HL-60/S4 (cell line): ENCODE results near the gene TRIML2.

Source experiments
- in situ Hi-C: fragments of 300-500 bp; cut with MboI; formaldehyde crosslinking; loops from 2 replicates; pipeline ENCODE4 v1.14.3; 2022; ENCODE audit warnings: low sequenced_read_pairs

TRIML2 gene, protein sequence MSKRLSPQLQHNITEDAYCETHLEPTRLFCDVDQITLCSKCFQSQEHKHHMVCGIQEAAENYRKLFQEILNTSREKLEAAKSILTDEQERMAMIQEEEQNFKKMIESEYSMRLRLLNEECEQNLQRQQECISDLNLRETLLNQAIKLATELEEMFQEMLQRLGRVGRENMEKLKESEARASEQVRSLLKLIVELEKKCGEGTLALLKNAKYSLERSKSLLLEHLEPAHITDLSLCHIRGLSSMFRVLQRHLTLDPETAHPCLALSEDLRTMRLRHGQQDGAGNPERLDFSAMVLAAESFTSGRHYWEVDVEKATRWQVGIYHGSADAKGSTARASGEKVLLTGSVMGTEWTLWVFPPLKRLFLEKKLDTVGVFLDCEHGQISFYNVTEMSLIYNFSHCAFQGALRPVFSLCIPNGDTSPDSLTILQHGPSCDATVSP

DNA sequence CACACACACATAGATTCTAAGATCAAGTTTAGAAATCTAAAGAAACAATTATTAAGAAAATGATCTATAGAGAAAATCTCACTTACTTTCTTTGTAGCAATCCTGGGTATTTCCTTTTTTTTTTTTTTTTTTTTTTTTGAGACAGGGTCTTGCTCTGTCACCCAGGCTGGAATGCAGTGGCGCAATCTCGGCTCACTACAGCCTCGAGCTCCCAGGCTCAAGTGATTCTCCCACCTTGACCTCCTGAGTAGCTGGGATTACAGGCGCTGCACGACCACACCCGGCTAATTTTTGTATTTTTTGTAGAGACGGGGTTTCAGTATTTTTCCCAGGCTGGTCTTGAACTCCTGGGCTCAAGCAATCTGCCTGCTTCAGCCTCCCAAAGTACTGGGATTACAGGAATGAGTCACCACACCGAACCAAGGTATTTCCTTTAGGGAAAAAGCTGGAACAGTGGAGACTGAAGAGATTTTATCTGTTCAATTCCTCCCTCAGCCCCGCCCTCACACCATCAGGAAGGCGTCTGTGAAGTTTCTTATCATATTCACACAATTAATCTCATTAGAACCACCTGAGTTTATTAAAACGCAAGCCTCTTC, at the start of gene TRIML2:
TSS of gene TRIML2 (minus strand) at position 447 of the 599 bp plus-strand sequence. CDS start 4,235 bp downstream, outside the sequence.
- in situ Hi-C loops, result no loop called here

DNA sequence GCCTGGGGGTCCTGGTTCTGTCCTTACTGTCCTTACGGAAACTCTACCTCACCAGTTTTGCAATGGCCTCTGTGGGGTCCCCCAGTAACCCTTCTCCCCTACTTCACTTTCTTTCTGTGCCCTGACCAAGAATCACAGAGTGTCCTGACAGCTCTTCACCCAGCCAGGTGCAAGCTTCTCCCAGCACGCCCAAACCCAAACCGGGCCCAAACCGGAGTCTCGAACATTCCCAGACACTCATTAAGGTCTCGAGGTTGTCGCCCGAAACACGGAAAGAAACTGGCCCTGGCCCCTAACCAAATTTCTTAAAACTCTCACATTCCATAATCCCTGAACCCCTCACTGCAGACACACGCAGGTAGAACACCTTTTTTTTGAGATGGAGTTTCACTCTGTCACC, 48.9 kb upstream of the TRIML2 start:
- in situ Hi-C loops, result no loop called here

DNA sequence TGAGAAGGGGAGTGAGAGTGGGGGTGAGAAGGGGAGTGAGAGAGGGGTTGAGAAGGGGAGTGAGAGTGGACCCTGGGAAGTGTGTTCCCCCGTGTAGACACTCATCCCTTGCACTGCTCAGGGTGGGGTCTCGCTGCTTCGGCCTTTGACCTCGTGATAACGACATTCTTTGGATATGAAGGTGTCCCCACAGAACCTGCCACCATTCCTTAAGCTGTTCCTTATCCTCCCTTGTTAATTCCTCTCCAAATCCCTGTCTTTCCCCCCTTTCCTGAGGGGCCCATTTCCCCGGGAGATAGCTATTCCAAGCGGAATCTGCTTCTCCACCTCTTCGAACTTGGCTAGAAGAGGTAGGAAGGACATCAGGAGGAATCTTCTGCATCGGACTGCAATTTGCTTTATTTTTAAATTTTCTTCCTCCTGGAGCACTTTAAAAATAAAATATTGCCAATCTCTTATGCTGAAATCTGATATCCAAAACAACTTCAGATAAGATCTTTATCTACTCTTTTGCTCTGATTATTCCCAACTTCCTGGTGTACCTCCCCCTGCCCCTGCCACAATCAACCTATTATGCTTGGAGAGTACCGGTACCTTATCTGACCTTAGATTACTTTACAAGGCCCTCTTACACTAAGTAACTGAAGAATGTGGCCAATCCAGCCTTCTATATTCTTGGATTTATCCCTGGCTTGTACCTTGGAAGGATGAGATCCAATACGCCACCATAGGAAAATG, 45.4 kb upstream of the TRIML2 start:
- in situ Hi-C loops, result no loop called here

DNA sequence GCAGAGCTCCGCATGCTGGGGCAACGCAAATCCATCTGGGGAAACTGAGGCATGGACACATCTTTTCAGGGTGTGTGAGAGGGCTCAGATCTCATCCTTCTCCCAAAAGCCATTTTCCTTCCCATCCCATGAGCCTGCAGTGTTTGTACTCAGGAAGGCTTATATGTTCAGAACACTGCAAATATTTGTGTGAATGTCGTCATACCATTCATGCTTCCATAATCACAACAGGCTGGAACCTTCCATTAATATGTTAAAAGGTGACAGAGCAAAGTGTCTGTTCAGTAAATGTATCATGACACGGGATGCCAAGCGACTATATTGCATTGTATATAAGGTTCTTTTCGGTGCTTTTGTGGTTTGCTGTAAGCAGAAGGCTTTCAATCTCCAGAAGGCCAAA, 38.4 kb upstream of the TRIML2 start:
- in situ Hi-C loops, result no loop called here

DNA sequence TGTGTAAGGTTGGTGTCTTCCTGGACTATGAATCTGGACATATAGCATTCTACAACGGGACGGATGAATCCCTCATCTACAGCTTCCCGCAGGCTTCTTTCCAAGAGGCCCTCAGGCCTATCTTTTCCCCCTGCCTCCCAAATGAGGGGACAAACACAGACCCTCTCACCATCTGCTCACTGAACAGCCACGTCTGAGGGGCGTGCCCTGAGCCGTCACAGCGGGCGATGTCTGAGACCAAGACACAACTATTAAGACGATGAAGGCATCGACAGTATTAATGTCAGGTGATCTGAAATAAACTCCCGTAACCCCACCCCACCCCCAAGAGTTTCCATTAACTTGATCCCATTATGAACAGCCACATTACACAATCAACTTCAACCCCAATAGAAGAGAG, 37.8 kb upstream of the TRIML2 start:
- in situ Hi-C loops, result no loop called here

DNA sequence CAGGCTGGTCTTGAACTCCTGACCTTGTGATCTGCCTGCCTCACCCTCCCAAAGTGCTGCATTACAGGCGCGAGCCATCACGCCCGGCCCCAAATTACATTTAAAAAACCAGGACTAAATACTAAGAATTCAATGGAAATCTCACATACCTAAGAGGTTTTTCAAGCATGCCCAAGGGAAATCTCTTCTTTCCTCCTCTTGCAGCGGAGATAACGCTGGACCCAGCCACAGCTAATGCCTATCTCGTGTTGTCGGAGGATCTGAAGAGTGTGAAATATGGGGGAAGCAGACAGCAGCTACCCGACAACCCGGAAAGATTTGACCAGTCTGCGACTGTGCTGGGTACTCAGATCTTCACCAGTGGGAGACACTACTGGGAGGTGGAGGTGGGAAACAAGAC, 37.2 kb upstream of the TRIML2 start:
- in situ Hi-C loops, result no loop called here

DNA sequence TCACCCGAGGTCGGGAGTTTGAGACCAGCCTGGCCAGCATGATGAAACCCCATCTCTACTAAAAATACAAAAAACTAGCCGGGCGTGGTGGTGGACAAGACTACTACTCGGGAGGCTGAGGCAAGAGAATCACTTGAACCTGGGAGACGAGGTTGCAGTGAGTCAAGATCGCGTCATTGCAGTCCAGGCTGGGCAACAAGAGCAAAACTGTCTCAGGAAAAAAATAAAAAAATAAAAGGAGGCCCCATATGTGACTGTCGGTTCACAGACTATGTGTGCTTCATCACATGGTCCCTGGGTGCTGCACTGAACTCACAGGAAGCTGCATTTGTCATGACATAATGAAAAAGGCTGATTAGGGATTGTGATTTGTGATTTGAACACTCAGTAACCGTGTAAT, 36.2 kb upstream of the TRIML2 start:
- in situ Hi-C loops, result no loop called here

DNA sequence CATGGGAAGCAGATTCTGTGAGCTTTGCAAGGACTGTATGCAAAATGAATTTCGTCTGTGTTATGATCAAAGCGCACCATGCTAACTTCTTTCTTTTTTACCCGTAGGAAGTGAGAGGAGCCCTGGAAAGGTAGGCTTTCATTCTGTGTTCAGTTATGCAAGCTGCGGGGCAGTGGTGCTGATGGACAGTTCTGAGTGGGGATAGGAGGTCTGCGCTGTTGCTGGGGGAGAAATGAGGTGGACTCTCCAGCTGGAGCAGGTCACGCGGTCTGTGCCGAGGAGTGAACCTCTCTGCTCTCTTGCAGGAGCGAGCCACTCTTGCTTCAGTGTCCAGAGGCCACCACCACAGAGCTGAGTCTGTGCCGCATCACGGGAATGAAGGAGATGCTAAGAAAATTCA, 34.3 kb upstream of the TRIML2 start:
- in situ Hi-C loops, result no loop called here

DNA sequence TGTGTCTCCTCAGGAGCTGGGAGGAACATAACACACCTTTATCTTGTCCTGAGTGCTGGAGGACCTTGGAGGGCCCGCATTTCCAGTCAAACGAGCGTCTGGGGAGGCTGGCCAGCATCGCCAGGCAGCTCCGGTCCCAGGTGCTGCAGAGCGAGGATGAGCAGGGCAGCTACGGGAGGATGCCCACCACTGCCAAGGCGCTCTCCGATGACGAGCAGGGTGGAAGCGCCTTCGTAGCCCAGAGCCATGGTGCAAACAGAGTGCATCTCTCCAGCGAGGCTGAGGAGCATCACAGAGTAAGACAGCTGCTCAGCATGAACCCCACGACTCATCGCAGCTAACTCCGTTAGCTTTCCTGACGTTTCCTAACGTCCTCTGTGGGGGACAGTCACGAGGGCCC, 30.3 kb upstream of the TRIML2 start:
- in situ Hi-C loops, result no loop called here

DNA sequence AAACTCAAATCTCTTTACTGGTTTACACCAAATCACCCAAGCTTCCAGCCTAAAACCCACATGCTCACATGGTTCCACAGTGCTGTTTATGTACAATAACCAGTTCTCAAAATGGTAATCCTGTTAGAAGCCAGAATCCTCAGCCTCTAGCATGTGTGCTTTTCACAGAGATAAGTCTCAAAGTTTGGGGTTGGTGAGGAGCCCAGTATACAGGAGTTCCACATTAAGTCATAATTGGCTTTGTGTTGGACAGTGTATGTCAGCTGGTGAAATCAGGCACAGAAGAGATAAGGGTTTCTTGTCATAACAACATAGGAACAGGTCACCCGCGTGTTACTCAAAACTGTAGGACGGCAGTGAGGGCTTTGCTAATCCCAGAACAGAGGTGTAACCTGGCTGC, 29.7 kb upstream of the TRIML2 start, which contains the start of gene TRIML1:
TSS of gene TRIML1 (plus strand) at position 301 of the 400 bp plus-strand sequence. CDS start 118 bp downstream, outside the sequence.
- in situ Hi-C loops, result no loop called here

DNA sequence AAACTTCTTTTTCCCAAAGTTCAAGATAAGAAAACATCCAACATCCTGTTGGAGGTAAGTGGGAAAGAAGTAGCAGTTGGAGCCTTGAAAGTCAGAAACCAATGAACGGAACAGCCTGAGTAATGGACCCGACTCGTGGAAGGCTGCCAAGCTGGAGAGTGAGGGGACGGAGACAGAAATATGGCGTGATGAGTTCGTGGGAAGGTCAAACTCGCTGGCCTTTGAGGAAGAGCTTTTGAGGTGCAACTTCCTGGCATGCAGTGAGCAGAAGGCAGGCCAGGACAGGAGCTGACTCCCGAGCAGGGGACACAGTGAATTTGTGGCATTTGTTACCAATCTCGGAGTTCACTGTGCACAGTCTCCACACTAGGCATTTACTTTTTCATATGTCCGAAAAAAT, 28.8 kb upstream of the TRIML2 start:
- in situ Hi-C loops, result no loop called here

DNA sequence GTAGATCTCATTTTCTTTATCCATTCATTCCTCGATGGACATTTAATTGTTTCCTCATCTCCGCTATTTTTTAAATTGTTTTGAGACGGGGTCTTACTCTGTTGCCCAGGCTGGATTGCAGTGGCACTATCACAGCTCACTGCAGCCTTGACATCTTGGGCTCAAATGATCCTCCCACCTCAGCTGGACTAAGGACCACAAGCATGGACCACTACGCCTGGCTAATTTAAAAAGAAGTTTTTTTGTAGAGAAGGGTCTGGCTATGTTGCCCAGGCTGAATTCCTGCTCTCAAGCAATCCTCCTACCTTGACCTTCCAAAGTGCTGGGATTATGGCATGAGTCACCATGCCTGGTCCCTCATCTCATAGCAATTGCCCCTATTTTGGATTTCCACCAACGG, 22.8 kb upstream of the TRIML2 start:
- in situ Hi-C loops, result no loop called here

DNA sequence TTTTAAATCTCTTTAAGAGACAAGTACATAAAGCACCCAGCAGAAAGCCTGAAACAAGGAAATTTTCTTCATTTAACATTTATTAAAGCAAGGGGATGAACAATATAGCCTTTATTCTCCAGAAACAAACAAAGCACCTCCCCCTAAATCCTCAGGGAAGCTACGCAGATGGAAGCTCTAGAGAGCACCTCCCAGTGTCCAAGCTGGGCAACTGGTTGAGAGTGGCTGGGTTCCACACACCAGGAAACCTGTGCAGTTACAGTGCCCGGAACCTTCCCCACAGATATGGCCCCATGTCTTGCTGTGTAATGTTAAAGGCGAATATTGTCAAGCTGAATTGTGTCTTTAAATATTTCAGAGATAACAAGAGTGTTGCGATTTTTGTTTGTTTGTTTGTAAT, 21.0 kb upstream of the TRIML2 start:
- in situ Hi-C loops, result no loop called here

DNA sequence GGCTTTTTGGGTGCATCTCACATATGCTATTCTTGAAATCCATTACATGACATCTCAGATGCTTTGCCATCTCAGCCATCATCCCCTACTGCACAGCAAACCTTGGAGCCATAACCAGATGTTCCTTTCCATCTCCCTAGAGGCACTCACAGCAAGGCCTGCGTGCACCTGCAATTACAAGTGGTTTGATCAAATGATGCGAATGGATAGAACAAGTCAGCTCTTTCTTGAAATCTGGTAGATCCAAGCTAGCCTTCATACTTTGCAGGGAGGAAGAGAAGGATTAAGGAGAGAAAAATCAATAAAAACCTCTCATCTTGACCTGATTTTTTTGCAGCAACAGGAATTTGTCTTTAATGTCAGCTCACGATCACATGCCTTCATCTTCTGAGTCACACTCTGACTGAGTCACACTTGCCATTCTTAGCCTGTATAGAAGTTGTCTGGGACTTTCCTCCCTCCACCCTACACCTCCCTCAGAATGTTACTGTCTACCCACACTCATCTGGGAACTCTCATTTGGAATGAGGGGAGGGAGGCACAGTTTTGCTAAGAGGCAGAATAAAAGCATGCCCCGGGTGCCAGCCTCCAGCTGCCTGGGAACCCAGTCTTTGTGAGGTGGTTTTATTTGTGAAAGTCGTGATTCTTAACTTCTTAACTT, 17.9 kb upstream of the TRIML2 start:
- in situ Hi-C loops, result no loop called here

DNA sequence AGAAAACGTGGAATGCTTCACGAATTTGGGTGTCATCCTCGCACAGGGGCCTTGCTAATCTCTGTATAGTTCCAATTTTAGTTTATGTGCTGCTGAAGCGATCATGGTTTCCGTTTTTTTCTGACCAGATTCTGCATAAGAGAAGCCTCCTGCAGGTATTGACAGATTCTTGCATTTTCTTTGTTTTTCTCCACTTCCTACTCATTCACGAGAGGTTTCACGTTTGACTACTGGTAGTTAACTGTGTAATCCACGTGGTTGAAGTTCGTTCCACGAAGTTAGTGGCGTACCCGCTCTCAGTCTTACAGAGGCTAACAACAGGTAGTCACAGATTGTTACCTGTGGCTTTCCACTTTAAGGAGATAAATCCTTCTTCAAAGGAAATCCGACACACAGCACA, 12.1 kb upstream of the TRIML2 start:
- in situ Hi-C loops, result no loop called here

DNA sequence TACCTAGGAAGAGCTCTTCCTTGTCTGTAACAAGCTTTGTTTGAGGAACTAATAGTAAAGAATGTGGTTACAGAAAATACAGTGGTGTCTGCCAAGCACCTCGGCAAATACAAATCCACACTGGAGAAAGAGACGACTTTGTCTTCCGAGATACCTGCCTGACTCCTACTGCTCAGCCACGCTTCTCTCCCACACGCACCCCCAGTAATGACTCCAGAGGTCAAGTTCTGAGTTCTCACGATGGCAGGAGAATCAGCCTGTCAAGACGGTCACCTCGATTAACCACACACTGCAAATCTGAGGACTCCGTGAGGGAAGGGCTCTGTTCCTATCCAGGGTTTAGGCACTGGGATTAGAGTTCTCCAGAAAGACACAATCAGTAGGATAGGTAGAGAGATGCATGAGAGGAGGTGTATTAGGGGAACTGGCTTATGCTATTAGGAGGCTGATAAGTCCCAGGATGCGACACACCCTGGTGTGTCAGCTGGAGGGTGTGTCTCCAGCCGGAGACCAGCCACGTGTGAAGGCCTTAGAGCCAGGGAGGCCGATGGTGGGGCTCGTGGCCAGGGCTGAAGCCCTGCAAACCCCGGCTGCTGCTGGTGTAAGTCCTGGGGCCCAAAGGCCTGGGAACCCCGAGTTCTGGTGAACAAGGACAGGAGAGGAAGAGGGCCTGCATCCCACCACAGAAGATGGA, 8.4 kb upstream of the TRIML2 start:
- in situ Hi-C loops, result no loop called here

DNA sequence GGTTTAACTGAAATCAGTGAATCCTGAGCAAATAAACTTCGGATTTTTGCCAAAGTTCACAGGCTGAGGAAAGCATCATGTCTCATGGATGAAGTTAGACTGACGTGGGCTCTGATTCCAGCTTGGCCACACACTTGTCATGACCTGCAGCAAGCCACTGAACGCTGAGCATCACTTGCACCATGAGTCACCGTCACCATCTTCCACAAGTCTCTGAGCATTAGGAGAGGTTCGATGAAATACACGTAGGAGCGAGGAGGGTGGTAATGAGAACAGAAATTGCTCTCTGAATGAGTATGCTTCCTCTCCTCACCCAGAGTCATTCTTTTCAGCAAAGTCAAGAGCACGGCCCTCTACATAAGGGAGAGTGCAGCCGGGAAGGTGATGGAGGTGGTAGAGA, 3.8 kb upstream of the TRIML2 start:
- in situ Hi-C loops, result no loop called here

DNA sequence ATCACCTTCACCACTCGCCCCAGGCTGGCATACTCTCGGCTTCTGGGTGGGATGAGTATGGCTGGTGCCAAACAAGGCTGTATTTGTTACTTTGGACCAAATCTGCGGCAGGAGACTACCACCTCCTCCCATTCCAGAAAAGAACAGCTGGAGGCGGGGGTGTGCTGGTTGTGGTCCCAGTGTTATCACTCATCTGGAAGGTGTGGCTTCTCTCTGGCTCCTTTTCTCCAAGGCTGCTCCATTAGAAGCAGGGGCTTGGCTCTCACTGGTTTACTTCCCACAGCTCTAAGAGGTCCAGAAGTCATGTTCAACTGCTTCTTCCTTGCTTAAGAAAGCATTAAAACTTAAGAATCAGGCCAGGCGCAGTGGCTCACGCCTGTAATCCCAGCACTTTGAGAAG, 2.6 kb upstream of the TRIML2 start:
- in situ Hi-C loops, result no loop called here

DNA sequence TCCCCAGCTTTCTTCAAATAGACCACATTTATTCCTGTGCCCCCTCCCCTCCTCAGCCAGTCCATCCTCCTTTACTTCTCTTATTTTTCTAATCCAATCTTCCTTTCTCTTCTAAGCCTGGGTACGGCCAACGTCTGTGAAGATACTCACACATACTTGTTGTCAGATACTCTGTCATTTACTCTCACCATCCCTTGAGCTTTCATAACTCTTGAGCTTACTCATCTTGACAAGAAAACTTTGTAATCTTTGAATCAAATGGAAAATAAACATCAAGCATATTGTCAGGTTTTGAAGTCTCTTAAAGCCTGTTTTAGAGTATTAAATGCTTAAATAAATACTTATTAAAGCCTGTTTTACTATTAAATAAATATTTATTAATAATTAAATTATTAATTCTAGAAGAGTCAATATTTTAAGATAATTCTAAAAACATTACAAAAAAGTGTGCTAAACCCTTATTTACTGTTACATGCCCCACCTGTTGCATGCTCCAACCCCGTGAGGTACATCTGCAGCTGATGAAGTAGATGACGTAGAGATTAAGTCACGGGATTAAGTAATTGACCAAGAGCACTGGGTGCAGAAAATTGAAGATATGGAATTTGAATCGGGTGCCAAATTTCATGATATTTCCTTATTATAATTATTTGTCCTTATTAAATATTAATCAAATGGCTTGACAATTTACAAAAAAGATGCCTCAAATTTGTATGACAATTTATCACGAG, 1.5 kb upstream of the TRIML2 start:
- in situ Hi-C loops, result no loop called here

DNA sequence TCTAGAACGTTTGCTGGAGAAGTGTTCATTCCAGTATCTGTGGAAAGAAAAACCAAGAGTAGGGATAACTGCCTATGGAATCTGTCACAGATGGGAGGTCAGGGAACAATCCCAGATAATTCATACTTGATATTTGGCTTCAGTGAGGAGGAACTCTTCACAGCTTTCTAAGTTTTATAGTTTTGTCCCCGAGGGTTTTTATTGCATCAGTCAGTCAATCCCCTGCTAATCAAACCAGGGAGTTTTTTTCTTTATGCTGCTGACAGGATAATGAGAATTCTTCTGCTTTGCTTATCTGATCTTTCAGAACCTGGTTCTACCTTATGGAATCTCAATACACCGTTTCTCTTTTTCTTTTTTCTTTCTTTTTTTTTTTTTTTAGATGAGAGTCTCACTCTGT, 633 bp upstream of the TRIML2 start:
- in situ Hi-C loops, result no loop called here
